ENCODE results near the gene DNAJC28.

GRCh38 chr21:33531007-33531406, 39.5 kb upstream of the DNAJC28 start:
- TF ChIP-seq, protein P1, sequence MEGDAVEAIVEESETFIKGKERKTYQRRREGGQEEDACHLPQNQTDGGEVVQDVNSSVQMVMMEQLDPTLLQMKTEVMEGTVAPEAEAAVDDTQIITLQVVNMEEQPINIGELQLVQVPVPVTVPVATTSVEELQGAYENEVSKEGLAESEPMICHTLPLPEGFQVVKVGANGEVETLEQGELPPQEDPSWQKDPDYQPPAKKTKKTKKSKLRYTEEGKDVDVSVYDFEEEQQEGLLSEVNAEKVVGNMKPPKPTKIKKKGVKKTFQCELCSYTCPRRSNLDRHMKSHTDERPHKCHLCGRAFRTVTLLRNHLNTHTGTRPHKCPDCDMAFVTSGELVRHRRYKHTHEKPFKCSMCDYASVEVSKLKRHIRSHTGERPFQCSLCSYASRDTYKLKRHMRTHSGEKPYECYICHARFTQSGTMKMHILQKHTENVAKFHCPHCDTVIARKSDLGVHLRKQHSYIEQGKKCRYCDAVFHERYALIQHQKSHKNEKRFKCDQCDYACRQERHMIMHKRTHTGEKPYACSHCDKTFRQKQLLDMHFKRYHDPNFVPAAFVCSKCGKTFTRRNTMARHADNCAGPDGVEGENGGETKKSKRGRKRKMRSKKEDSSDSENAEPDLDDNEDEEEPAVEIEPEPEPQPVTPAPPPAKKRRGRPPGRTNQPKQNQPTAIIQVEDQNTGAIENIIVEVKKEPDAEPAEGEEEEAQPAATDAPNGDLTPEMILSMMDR (IDR thresholded peaks at IDR 0.05; ENCODE audit: low read depth, low read length, missing input control) = no peak
- TF ChIP-seq, protein P2, sequence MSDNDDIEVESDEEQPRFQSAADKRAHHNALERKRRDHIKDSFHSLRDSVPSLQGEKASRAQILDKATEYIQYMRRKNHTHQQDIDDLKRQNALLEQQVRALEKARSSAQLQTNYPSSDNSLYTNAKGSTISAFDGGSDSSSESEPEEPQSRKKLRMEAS (IDR thresholded peaks at IDR 0.05) = no peak
